H1 (cell line): ENCODE data around the gene LRFN3. TPM values are rescaled to one million over a fixed set of nuclear protein-coding genes. Genes with fewer than 3 reads are reported as not detected.

Experiments used
- CHD7 ChIP-seq: fragments of 300-600 bp; sonication (generic); IDR thresholded peaks from 2 replicates; pipeline ENCODE4 v1.7.1; 2012; ENCODE audit warnings: low read length, moderate library complexity, mild to moderate bottlenecking, inconsistent platforms; ENCODE audit not compliant: insufficient replicate concordance
- CTBP2 ChIP-seq: IDR thresholded peaks from 2 replicates; pipeline ENCODE4 v1.7.0; 2011; ENCODE audit warnings: borderline replicate concordance, mild to moderate bottlenecking, moderate library complexity, mixed read lengths, low read length; ENCODE audit not compliant: insufficient read depth, insufficient read length
- FOSL1 ChIP-seq: IDR thresholded peaks from 2 replicates; pipeline ENCODE4 v1.6.1; 2011; ENCODE audit warnings: mild to moderate bottlenecking, low read depth, low read length, moderate library complexity; ENCODE audit not compliant: insufficient read depth
- GTF2F1 ChIP-seq: IDR thresholded peaks from 2 replicates; pipeline ENCODE4 v1.6.1; 2012; ENCODE audit warnings: low read depth, low read length, improper control_type of control experiment, borderline replicate concordance
- SAP30 ChIP-seq: fragments of 300-600 bp; sonication (generic); IDR thresholded peaks from 2 replicates; pipeline ENCODE4 v1.7.1; 2012; ENCODE audit warnings: low read length, moderate library complexity, mild to moderate bottlenecking, inconsistent platforms; ENCODE audit not compliant: insufficient read depth, insufficient replicate concordance
- SP2 ChIP-seq: IDR thresholded peaks from 2 replicates; pipeline ENCODE4 v1.6.1; 2012; ENCODE audit warnings: mild to moderate bottlenecking, low read length, inconsistent platforms
- SRF ChIP-seq: IDR thresholded peaks from 2 replicates; pipeline ENCODE4 v1.6.1; 2011; ENCODE audit warnings: mild to moderate bottlenecking, low read depth, low read length, moderate library complexity
- TCF12 ChIP-seq: IDR thresholded peaks from 2 replicates; pipeline ENCODE4 v1.6.1; 2011; ENCODE audit warnings: low read depth, mild to moderate bottlenecking, low read length
- USF2 ChIP-seq: IDR thresholded peaks from 2 replicates; pipeline ENCODE4 v1.6.1; 2011; ENCODE audit warnings: low read length, improper control_type of control experiment
- polyA plus RNA-seq, 7 experiments: library from polyadenylated mRNA; depleted of rRNA in 3 of 7; stranded (reverse) in 5 of 7; unstranded in 2 of 7; fragments of >200 nt in 5 of 7; fragments of 200-250 nt in 2 of 7; gene quantifications; 1 replicate in 5 of 7; 2 replicates in 1 of 7; 4 replicates in 1 of 7; pipeline versions ENCODE4 v1.2.1 to v1.2.3, GENCODE V29; 2011 to 2013; ENCODE audit warnings: missing spikeins in 2 of 7, mixed read lengths in 2 of 7
- total RNA-seq: library from RNA; stranded (reverse); fragmentation: NEBNext Ultra II Directional; extraction: Animal tissue kit (Norgen Biotek cat#: 25700); gene quantifications from 2 replicates; pipeline ENCODE4 v1.2.1, GENCODE V29; 2021

The LRFN3 gene
- total and polyA plus RNA-seq, 2 of the 8 experiments (the other 6 are each of a cell fraction or from before 2014, with no cell fraction given), result 4.6 to 16.8 TPM

- TF ChIP-seq CHD7, result no peak
- no peak for TF ChIP-seq USF2
- TF ChIP-seq SP2, result no peak
- TF ChIP-seq SRF, result no peak
- no peak for TF ChIP-seq FOSL1
- no peak for TF ChIP-seq GTF2F1
- no peak for TF ChIP-seq CTBP2
- TF ChIP-seq TCF12, result no peak
- TF ChIP-seq SAP30, result no peak
These were observed 46.6 kb upstream of the LRFN3 start (continued) for GRCh38 chr19:35889370-35890112.
